IPS-15b (cell line): ENCODE data around the gene APLF.

Experiments used
- H3K27me3 ChIP-seq: one replicate; pipeline ENCODE4 v1.6.1; 2013; ENCODE audit warnings: low read length; ENCODE audit not compliant: control insufficient read depth, insufficient read depth
- H3K36me3 ChIP-seq: one replicate; pipeline ENCODE4 v1.6.1; 2013; ENCODE audit warnings: low read length; ENCODE audit not compliant: control insufficient read depth, insufficient read depth
- H3K4me1 ChIP-seq: one replicate; pipeline ENCODE4 v1.6.1; 2013; ENCODE audit warnings: mild to moderate bottlenecking, low read length; ENCODE audit not compliant: control insufficient read depth, insufficient read depth
- H3K4me3 ChIP-seq: one replicate; pipeline ENCODE4 v1.5.1; 2013; ENCODE audit warnings: low read depth, low read length
- H3K9ac ChIP-seq: one replicate; pipeline ENCODE4 v1.6.1; 2013; ENCODE audit warnings: low read depth, mild to moderate bottlenecking, low read length
- H3K9me3 ChIP-seq: one replicate; pipeline ENCODE4 v1.6.1; 2013; ENCODE audit warnings: mild to moderate bottlenecking, low read length; ENCODE audit not compliant: control insufficient read depth, insufficient read depth

APLF gene

DNA sequence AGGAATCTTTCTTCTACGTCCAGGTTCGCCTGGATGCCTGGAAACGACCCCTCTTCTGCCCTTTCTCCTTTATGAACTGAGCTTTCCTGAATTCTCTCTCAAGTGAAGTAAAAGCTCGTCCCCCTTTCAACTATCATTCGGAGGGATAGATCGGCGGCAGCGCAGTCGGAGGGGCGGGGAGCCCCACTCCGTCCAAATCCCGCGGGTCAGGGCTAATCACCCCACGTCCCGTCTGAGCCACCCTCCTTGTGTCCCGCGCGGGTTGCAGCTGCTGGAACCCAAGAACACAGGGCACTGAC lies 658 bp upstream of the APLF start:
- no peaks in the 10 kb centered on the region for H3K9me3 ChIP-seq
- peak overlapping the region; percentile 55 for H3K9ac ChIP-seq
- no peaks in the 10 kb centered on the region for H3K36me3 ChIP-seq
- peak overlapping the region; percentile 90 for H3K4me3 ChIP-seq
- no peaks in the 10 kb centered on the region for H3K4me1 ChIP-seq
- peaks cover 2% of the 10 kb centered on the region for H3K27me3 ChIP-seq

DNA sequence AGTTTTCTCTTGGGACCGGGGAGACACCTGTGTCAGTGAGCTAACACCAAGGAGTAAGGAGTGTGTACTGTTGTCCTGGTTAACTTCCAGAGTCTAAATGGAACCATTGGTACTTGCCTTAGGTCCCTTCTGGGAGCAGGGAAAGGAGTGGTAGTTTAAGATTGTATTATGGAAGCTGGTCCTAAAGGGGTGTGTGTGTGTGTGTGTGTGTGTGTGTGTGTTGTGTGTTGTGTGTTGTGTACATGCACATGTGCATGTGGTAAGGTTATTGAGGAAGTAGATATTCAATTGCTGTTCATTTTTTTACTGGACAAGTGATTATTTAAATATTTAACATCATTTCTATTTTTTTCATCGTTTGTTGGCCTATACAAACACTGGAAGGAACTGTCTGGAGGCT lies 1.4 kb downstream of the APLF start:
- Histone ChIP-seq H3K27me3 (peaks cover 2% of the 10 kb centered on the region), H3K36me3 (no peaks in the 10 kb centered on the region), H3K9ac (no peak overlapping the region), H3K4me1 (no peaks in the 10 kb centered on the region), H3K9me3 (no peaks in the 10 kb centered on the region), H3K4me3 (no peak overlapping the region)

DNA sequence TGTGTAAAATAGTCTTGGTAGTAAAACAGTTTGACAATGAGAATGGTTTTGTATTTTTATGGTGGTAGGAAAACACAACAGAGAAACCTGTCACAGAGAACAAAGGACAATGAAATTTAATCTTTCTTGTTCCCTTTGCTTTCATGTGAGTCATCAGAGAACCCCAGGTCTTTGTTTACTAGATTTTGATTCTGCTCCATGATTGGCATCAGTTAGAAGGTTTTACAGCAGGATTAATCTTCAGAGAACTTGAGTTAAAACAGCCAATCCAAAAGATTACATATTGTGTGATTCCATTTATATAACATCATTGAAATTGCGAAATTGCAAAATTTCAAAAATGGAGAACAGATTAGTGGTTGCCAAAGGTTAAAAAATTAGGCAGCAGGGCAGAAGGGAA lies 2.5 kb downstream of the APLF start:
- Histone ChIP-seq H3K4me3 (no peak overlapping the region), H3K4me1 (no peaks in the 10 kb centered on the region), H3K9me3 (no peaks in the 10 kb centered on the region), H3K27me3 (peaks cover 2% of the 10 kb centered on the region), H3K36me3 (no peaks in the 10 kb centered on the region), H3K9ac (no peak overlapping the region)

DNA sequence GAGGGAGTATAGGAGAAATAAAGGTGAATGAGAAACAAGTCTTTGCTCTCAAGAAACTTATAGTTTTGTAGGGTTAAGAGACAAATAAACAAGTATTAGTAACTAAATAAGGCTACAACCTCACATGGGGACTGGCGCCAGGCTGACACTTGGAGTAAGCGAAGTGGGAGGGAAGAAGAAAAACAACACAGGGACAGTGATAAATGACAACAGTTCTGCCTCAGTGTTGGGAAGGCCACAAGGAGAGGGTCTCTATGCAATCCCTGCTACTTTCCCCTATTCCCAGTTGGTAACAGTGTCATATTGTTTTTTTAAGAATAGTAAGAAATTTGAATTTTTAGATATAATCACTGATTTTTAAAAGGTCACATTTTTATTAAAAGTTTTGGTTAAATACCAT lies 4.0 kb downstream of the APLF start:
- Histone ChIP-seq H3K36me3 (no peaks in the 10 kb centered on the region), H3K9me3 (no peaks in the 10 kb centered on the region), H3K27me3 (peaks cover 2% of the 10 kb centered on the region), H3K4me1 (no peaks in the 10 kb centered on the region), H3K9ac (no peak overlapping the region), H3K4me3 (no peak overlapping the region)

DNA sequence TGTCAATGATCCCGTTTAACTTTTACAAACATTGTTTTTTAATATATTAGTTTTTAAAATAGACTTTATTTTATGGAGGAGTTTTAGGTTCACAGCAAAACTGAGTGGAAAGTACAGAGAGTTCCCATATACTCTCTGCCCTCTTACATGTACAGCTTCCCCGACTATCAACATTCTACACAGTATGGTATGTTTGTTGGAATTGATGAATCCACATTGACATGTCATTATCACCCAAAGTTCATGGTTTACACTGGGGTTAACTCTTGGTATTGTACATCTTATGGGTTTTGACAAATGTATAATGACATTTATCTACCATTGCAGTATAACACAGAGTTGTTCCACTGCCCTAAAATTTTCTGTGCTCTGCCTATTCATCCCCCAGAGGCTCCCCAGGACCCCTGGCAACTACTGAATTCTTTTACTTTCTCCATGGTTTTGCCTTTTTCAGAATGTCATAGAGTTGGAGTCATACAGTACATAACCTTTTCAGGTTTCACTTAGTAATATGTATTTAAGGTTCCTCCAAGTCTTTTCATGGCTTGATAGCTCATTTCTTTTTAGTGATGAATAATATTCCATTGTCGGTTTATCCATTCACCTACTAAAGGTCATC lies 5.5 kb downstream of the APLF start:
- Histone ChIP-seq H3K4me3 (no peak overlapping the region), H3K27me3 (peaks cover 2% of the 10 kb centered on the region), H3K9me3 (no peaks in the 10 kb centered on the region), H3K4me1 (no peaks in the 10 kb centered on the region), H3K9ac (no peak overlapping the region), H3K36me3 (no peaks in the 10 kb centered on the region)

DNA sequence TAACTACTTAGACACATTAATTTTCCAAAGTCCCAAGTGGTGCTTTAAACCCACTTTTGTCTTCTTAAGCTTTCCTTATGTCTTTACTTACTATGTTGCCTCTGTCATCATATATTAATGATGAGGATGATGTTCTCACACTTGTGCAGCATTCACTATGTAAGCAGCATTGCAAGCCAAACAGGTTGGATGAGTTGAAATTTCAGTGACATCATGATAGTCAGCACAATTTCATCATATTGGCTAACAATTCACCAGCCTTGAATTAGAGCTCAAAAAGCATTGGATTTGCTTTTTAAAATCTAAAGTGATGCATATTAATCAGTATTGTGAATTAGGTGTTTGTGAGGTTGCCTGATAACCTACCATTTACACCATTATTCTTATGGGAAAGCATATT lies 7.7 kb downstream of the APLF start:
- H3K4me1 ChIP-seq, result no peaks in the 10 kb centered on the region
- no peak overlapping the region for H3K9ac ChIP-seq
- H3K4me3 ChIP-seq, result no peak overlapping the region
- H3K27me3 ChIP-seq, result no peaks in the 10 kb centered on the region
- H3K36me3 ChIP-seq, result no peaks in the 10 kb centered on the region
- H3K9me3 ChIP-seq, result no peaks in the 10 kb centered on the region

DNA sequence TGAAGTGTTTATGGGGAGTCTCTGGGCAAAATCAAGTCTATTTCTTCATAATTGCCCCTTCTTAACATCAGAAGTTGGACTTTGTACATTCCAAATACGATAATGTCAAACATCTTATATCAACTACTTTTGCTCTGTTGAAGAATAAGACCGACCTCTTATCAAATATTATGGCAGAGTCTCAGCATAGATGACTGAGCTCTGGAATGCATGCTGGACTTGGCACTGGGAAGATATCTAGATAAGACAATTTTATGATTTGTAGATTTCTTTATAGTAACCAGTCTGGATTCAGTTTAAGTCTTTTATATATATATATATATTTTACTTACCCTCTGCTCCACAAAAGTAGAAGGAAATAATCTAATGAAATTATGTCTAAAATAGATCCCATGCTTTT lies 8.2 kb downstream of the APLF start:
- Histone ChIP-seq H3K4me1 (no peaks in the 10 kb centered on the region), H3K36me3 (no peaks in the 10 kb centered on the region), H3K4me3 (no peak overlapping the region), H3K9ac (no peak overlapping the region), H3K9me3 (no peaks in the 10 kb centered on the region), H3K27me3 (no peaks in the 10 kb centered on the region)

DNA sequence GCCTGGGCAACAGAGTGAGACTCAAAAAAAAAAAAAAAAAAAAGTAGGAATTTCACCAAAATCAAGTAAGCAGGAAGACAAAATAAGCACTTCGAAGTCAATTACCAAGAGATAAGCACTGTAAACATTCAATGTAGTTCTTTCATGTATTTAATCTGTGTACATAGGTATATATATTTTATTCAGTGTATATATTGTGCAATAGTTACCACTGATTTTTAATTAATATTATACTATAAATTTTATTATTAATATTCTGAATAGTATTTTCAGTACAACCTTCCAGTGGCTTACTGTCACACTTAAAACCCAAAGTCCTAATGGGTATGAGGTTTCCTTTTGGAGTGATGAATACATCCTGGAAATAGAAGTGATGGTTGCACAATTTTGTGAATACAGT lies 9.1 kb downstream of the APLF start:
- Histone ChIP-seq H3K36me3 (no peaks in the 10 kb centered on the region), H3K27me3 (no peaks in the 10 kb centered on the region), H3K4me1 (no peaks in the 10 kb centered on the region), H3K4me3 (no peak overlapping the region), H3K9me3 (no peaks in the 10 kb centered on the region), H3K9ac (no peak overlapping the region)

DNA sequence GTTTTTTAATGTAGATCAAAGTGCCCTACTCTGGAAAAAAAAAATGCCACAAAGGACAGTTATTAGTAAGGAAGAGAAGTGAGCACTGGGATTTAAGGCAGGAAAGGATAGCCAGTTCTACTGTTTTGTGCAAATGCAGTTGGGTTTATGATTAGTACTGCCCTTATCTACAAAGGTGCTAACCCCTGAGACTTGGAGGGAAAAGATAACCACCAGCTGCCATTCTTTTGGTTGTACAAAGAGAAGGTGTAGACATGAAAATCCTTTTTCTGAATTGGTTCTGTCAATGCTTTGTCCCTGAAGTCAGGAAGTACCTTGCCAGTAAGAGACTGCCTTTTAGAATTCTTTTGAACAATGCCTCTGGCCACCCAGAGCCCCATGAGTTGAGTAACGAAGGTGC lies 11.3 kb downstream of the APLF start:
- H3K9ac ChIP-seq, result no peak overlapping the region

DNA sequence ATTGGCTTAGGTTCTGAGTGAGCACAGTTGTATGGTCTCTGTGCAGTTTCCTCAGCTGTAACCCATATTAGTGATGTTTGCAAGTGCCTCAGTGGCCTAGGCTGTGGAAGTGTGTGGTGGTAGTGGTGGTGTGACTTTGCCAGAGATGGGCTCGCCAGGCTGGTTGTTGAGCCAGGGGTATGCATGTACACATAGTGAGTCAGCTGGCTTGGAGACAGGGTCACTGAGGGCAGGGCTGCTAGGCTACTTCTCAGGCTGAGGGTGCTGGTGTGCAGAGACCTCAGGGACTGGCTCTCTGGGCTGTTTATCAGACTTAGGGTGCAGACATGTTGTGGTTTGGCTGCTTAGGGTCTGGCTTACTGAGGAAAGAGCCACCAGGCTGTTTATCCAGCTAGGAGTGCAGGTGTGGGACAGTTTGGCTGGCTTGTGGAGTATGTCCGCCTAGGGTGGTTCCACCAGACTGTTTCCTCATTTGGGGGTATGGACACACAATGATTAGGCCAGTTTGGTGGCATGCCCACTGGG lies 15.0 kb downstream of the APLF start:
- Histone ChIP-seq H3K36me3 (no peaks in the 10 kb centered on the region), H3K27me3 (no peaks in the 10 kb centered on the region), H3K4me3 (no peak overlapping the region), H3K9me3 (no peaks in the 10 kb centered on the region), H3K9ac (no peak overlapping the region), H3K4me1 (peaks cover 6% of the 10 kb centered on the region)

More for the DNA sequence above, 11.3 kb downstream of the APLF start:
- Histone ChIP-seq H3K9me3 (no peaks in the 10 kb centered on the region), H3K36me3 (no peaks in the 10 kb centered on the region), H3K27me3 (no peaks in the 10 kb centered on the region), H3K4me3 (no peak overlapping the region), H3K4me1 (peaks cover 6% of the 10 kb centered on the region)

DNA sequence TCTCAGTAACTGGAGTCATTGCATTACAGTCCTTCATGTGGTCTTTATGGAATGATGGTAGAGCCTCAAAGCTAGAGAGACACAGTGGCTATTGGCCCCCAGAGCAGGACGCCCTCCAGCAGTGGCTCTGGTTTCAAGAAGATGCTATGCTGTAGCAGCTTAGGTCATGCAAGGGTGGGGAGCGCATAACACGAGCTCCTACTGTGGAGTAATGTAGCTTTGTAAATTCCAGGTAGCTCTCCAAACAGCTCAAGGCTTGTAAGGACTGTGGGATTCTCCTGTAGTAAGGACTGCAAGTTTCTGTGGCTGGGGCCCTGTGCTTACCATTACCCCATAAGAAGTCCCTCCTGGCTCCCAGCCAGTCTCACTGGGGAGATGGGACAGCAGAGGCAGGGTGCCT lies 15.6 kb downstream of the APLF start:
- no peak overlapping the region for H3K9ac ChIP-seq
- no peaks in the 10 kb centered on the region for H3K27me3 ChIP-seq
- H3K4me3 ChIP-seq, result no peak overlapping the region
- H3K4me1 ChIP-seq, result peaks cover 6% of the 10 kb centered on the region
- H3K9me3 ChIP-seq, result no peaks in the 10 kb centered on the region
- H3K36me3 ChIP-seq, result no peaks in the 10 kb centered on the region

DNA sequence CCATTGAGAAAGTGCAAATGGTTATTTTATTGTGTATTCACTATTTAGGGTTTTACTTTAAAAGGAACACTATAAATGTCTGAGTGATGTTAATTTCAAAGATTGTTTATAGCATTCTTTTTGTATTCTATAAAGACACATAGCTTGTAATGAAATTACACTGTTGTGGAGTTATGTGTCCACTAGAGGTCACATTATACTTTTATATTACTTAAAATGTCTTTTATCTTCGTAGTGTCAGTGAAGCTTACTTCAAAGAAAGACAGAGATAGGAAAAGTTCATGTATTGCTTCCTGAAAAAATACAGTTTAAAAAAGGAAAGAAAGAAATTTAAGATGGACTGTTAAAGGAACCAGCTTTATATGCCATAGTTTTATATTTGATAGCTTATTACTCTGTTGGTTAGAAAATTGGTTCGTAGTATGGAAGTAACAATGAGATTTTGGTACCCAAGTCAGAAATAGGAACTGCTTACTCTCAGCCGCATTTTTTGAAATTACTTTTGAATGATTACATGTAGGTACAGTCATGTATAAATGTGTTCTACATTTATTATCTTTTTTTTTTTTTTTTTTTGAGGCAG lies 20.5 kb downstream of the APLF start:
- H3K4me1 ChIP-seq, result peaks cover 4% of the 10 kb centered on the region
- no peak overlapping the region for H3K4me3 ChIP-seq
- H3K36me3 ChIP-seq, result no peaks in the 10 kb centered on the region
- no peaks in the 10 kb centered on the region for H3K9me3 ChIP-seq
- H3K9ac ChIP-seq, result no peak overlapping the region
- H3K27me3 ChIP-seq, result no peaks in the 10 kb centered on the region
